ENCODE results near the gene SMURF1. TPM values are rescaled to one million over a fixed set of nuclear protein-coding genes. Genes with fewer than 3 reads are reported as not detected.
A peak's percentile ranks its signal among the peaks of the same experiment; 100 is the strongest.

SMURF1 gene
- total RNA-seq, 1 experiment from 2014 or later: 30.2 TPM

DNA sequence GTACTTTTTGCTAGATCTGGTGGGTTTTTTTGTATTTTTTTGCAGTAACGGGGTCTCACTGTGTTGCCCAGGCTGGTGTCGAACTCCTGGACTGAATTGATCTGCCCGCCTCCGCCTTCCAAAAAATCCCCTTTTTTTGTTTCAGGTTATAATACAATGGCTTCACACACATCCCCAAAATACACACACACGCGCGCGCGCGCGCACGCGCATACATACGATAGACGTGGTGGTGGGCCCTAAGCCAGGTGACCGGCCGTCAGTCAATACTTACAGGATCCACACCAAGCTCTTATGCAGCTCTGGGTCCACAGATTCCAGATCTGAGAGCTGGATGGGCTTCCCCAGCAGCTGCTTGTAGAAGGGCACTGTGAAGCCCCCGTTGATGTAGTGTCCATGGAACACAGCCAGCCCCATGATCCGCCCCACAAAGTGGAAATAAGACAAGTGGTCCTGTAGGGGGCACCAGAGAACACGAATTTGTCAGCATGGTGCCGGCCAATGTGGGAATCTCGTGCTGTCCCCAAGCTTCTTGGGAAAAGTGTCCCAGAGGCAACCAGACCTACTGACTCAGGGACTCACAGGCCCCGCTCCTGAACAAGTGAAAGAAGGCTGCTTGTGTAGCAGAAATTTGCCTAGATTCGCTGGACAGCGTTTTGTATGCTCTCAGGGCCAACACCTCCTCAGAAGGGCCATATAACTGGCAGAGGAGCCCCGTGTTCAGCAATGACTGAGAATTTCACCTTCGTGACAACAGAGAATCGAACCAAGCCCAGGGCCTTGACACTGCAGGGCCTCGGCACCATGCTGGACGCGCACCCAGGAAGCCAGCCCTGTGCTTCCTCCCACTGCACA lies 103.6 kb downstream of the SMURF1 start:
- Histone ChIP-seq H3K27ac (ENCODE audit: low read length) (peak overlapping the region; percentile 80), H3K9me2 (replicated peaks; ENCODE audit: low read length) (no peaks in the 10 kb centered on the region), H3K4me3 (ENCODE audit: low read length) (no peak overlapping the region), H3K9me3 (ENCODE audit: low read length) (no peaks in the 10 kb centered on the region), H2AFZ (ENCODE audit: low read length) (no peak overlapping the region), H3K79me2 (ENCODE audit: low read length) (peaks cover 17% of the 10 kb centered on the region; the same call in 1 of the 2 replicates), H3F3A (ENCODE audit: low read length, unreplicated experiment) (no peaks in the 10 kb centered on the region), H3K27me3 (ENCODE audit: low read length) (no peaks in the 10 kb centered on the region), H3K4me1 (ENCODE audit: insufficient read depth, low read length) (peaks cover 26% of the 10 kb centered on the region), H3K9ac (ENCODE audit: low read length) (peak overlapping the region; percentile 28; the same call in 1 of the 2 replicates), H3K4me2 (ENCODE audit: low read length) (peak overlapping the region; percentile 10; the same call in 1 of the 2 replicates), H3K36me3 (ENCODE audit: low read depth, low read length) (peaks cover 62% of the 10 kb centered on the region), H4K20me1 (ENCODE audit: low read length) (no peaks in the 10 kb centered on the region)
- no TSS peak for BruUV-seq (replicated peaks)
- DNase-seq (peak; percentile 90), ATAC-seq (peak; percentile 77)
- intact Hi-C loops (cut with micrococcal nuclease): loop anchor here (1.0 to 5.0 kb wide), 7 partner anchors 62 to 287 kb away; partner anchors contain the start of genes ARPC1A and SMURF1
- TF ChIP-seq EZH2phosphoT487 (IDR thresholded peaks at IDR 0.05; ENCODE audit: borderline replicate concordance, low read length): no peak
- no peak for TF ChIP-seq EZH2 (IDR thresholded peaks at IDR 0.05; ENCODE audit: low read length, unreplicated experiment)
- TF ChIP-seq, protein P1, sequence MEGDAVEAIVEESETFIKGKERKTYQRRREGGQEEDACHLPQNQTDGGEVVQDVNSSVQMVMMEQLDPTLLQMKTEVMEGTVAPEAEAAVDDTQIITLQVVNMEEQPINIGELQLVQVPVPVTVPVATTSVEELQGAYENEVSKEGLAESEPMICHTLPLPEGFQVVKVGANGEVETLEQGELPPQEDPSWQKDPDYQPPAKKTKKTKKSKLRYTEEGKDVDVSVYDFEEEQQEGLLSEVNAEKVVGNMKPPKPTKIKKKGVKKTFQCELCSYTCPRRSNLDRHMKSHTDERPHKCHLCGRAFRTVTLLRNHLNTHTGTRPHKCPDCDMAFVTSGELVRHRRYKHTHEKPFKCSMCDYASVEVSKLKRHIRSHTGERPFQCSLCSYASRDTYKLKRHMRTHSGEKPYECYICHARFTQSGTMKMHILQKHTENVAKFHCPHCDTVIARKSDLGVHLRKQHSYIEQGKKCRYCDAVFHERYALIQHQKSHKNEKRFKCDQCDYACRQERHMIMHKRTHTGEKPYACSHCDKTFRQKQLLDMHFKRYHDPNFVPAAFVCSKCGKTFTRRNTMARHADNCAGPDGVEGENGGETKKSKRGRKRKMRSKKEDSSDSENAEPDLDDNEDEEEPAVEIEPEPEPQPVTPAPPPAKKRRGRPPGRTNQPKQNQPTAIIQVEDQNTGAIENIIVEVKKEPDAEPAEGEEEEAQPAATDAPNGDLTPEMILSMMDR (conservative IDR thresholded peaks at IDR 0.05; ENCODE audit: low read depth, low read length): peak; percentile 86
- ChIA-PET POLR2A (ENCODE audit: unreplicated experiment) (no interaction called here), CTCF (interaction anchor here (0.6 to 0.8 kb wide), 2 partner anchors 171 to 286 kb away, joined by 3 to 4 read pairs; no protein-coding TSS in a partner anchor)

DNA sequence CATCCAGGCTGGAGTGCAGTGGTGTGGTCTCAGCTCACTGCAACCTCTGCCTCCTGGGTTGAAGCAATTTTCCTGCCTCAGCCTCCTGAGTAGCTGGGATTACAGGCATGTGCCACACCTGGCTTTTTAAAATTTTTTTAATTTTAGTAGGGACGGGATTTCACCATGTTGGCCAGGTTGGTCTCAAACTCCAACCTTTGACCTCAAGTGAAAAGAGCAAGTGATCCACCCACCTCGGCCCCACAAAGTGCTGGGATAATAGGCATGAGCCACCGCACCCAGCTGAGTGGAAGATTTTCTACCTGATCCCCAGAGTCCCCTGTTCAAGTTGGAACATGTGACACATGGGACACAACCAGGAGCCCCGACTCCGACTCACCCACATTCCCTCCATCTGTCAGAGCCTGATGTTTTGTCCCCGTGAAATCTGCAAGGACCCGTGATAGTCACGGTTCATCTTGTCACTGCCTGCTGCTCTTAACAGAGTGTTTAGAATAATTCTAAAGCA lies 104.5 kb downstream of the SMURF1 start:
- TF ChIP-seq, protein P1 (conservative IDR thresholded peaks at IDR 0.05; ENCODE audit: low read depth, low read length): no peak
- no peak for TF ChIP-seq EZH2 (IDR thresholded peaks at IDR 0.05; ENCODE audit: low read length, unreplicated experiment)
- TF ChIP-seq EZH2phosphoT487 (IDR thresholded peaks at IDR 0.05; ENCODE audit: borderline replicate concordance, low read length): no peak
- Histone ChIP-seq H4K20me1 (ENCODE audit: low read length) (no peaks in the 10 kb centered on the region), H3K27ac (ENCODE audit: low read length) (no peak overlapping the region), H3K4me3 (ENCODE audit: low read length) (no peak overlapping the region), H2AFZ (ENCODE audit: low read length) (no peak overlapping the region), H3F3A (ENCODE audit: low read length, unreplicated experiment) (no peaks in the 10 kb centered on the region), H3K36me3 (ENCODE audit: low read depth, low read length) (peaks cover 58% of the 10 kb centered on the region), H3K4me2 (ENCODE audit: low read length) (no peak overlapping the region), H3K79me2 (ENCODE audit: low read length) (peaks cover 17% of the 10 kb centered on the region; the same call in 1 of the 2 replicates), H3K4me1 (ENCODE audit: insufficient read depth, low read length) (peaks cover 26% of the 10 kb centered on the region), H3K27me3 (ENCODE audit: low read length) (no peaks in the 10 kb centered on the region), H3K9me2 (replicated peaks; ENCODE audit: low read length) (no peaks in the 10 kb centered on the region), H3K9ac (ENCODE audit: low read length) (no peak overlapping the region), H3K9me3 (ENCODE audit: low read length) (no peaks in the 10 kb centered on the region)
- no TSS peak for BruUV-seq (replicated peaks)
- intact Hi-C loops (cut with micrococcal nuclease): no loop called here
- no peak for ATAC-seq
- ChIA-PET POLR2A (ENCODE audit: unreplicated experiment) (interaction anchor here (0.7 kb wide), 1 partner anchor 176 kb away, joined by 4 read pairs; no protein-coding TSS in a partner anchor), CTCF (no interaction called here)
- DNase-seq: no peak

All from PC-3 (cell line).